B cell (primary cell): ENCODE measurements around the gene TENM3. TPM values are rescaled to one million over a fixed set of nuclear protein-coding genes. Genes with fewer than 3 reads are reported as not detected.

Experiments
- ATAC-seq: fragments of 200-7000 bp; cut with Tn5 transposase; one replicate; pipeline ENCODE4 v1.10.0; 2021; ENCODE audit warnings: low read depth, mild to moderate bottlenecking, moderate number of reproducible peaks, moderate library complexity
- CTCF ChIA-PET: fragments of 350-600 bp; sonication (Branson Sonifier 250); formaldehyde crosslinking; loops from one replicate; lab custom pipeline; 2021; ENCODE audit warnings: antibody characterized with exemption, inconsistent platforms; lab: Charles Lee
- POLR2A ChIA-PET: fragments of 350-600 bp; sonication (Branson Sonifier 250); formaldehyde crosslinking; loops from one replicate; lab custom pipeline; 2021; ENCODE audit warnings: antibody characterized with exemption; lab: Charles Lee
- DNase-seq: peaks from one replicate; pipeline ENCODE4 v3.0.0; 2013
- H2AFZ ChIP-seq: 2 replicates; pipeline ENCODE4 v1.6.1; 2012; ENCODE audit warnings: mild to moderate bottlenecking, low read depth, low read length; ENCODE audit not compliant: insufficient read depth, poor library complexity, severe bottlenecking
- H3K27ac ChIP-seq, 2 donors: 1 replicate in 1 of 2; 2 replicates in 1 of 2; pipeline ENCODE4 v1.5.1; 2012 to 2013; ENCODE audit warnings: low read length in 2 of 2, mild to moderate bottlenecking in 2 of 2, moderate library complexity in 1 of 2
- H3K27me3 ChIP-seq, 4 experiments: fragments of 200-600 bp in 1 of 4; sonication (generic) in 1 of 4; replicated peaks in 1 of 4; 1 replicate in 2 of 4; 2 replicates in 2 of 4; pipeline versions ENCODE4 v1.6.1 to v1.7.0; 2013 to 2016; ENCODE audit warnings: low read length in 3 of 4, mild to moderate bottlenecking in 2 of 4, mixed read lengths in 1 of 4, moderate library complexity in 1 of 4; ENCODE audit not compliant: insufficient read depth in 4 of 4, control insufficient read depth in 3 of 4; ENCODE audit errors: control extremely low read depth in 1 of 4
- H3K36me3 ChIP-seq, 2 experiments: replicated peaks in 1 of 2; 1 replicate in 1 of 2; 2 replicates in 1 of 2; pipeline versions ENCODE4 v1.6.1 to v1.7.1; 2013; ENCODE audit warnings: low read length in 1 of 2; ENCODE audit not compliant: insufficient read depth in 2 of 2, control insufficient read depth in 1 of 2; ENCODE audit errors: control extremely low read depth in 1 of 2, extremely low read depth in 1 of 2
- H3K4me1 ChIP-seq, 2 donors: fragments of 200-600 bp in 1 of 2; sonication (generic) in 1 of 2; 1 replicate in 1 of 2; 2 replicates in 1 of 2; pipeline versions ENCODE4 v1.5.1 to v1.6.1; 2013 to 2017; ENCODE audit warnings: low read length in 2 of 2; ENCODE audit not compliant: control insufficient read depth in 2 of 2, insufficient read depth in 2 of 2
- H3K4me2 ChIP-seq: replicated peaks from 2 replicates; pipeline ENCODE3; 2012; ENCODE audit warnings: mild to moderate bottlenecking, low read depth, low read length; ENCODE audit not compliant: poor library complexity, severe bottlenecking
- H3K4me3 ChIP-seq, 5 experiments: fragments of 200-600 bp in 1 of 5; sonication (generic) in 1 of 5; 1 replicate in 3 of 5; 2 replicates in 2 of 5; pipeline versions ENCODE4 v1.5.1 to v1.7.0; 2011 to 2016; ENCODE audit warnings: low read length in 4 of 5, mild to moderate bottlenecking in 4 of 5, low read depth in 2 of 5, control low read depth in 1 of 5, moderate library complexity in 1 of 5; ENCODE audit not compliant: insufficient read depth in 1 of 5; ENCODE audit errors: control extremely low read depth in 1 of 5, extremely low read depth in 1 of 5
- H3K79me2 ChIP-seq: fragments of 200-600 bp; sonication (generic); one replicate; pipeline ENCODE4 v1.6.0; 2016; ENCODE audit warnings: low read length; ENCODE audit not compliant: control insufficient read depth, insufficient read depth
- H3K9ac ChIP-seq: fragments of 200-600 bp; sonication (generic); 2 replicates; pipeline ENCODE4 v1.6.1; 2017; ENCODE audit warnings: mild to moderate bottlenecking, low read length, moderate library complexity
- H3K9me3 ChIP-seq, 3 donors: one replicate each; pipeline versions ENCODE4 v1.6.1 to v1.7.1; 2013; ENCODE audit warnings: low read length in 2 of 3; ENCODE audit not compliant: control insufficient read depth in 2 of 3, insufficient read depth in 1 of 3; ENCODE audit errors: control extremely low read depth in 1 of 3
- H4K20me1 ChIP-seq: 2 replicates; pipeline ENCODE4 v1.6.0; 2012; ENCODE audit warnings: mild to moderate bottlenecking, low read length; ENCODE audit not compliant: insufficient read depth, control insufficient read depth, poor library complexity, severe bottlenecking
- H3K27ac Mint-ChIP-seq: one replicate; pipeline ENCODE4 v1.8.0; 2021; ENCODE audit warnings: mixed read lengths
- H3K27me3 Mint-ChIP-seq: one replicate; pipeline ENCODE4 v1.8.0; 2021; ENCODE audit warnings: mixed read lengths
- H3K4me1 Mint-ChIP-seq: one replicate; pipeline ENCODE4 v1.8.0; 2021; ENCODE audit warnings: mixed read lengths
- H3K4me3 Mint-ChIP-seq: one replicate; pipeline ENCODE4 v1.8.0; 2021; ENCODE audit warnings: mixed read lengths
- H3K9me3 Mint-ChIP-seq: one replicate; pipeline ENCODE4 v1.8.0; 2022; ENCODE audit warnings: mixed read lengths; ENCODE audit not compliant: insufficient read depth
- CTCF ChIP-seq: fragments of 200-600 bp; IDR thresholded peaks from one replicate; pipeline ENCODE4 v1.8.0; 2022; ENCODE audit warnings: antibody characterized with exemption, mild to moderate bottlenecking
- EZH2 ChIP-seq: IDR thresholded peaks from 2 replicates; pipeline ENCODE4 v1.6.1; 2012; ENCODE audit warnings: borderline replicate concordance, low read depth, mild to moderate bottlenecking, moderate library complexity, low read length; ENCODE audit not compliant: insufficient read depth, poor library complexity, severe bottlenecking
- WGBS: methylation state at CpG from one replicate; pipeline ENCODE4 v1.1.5; 2013; ENCODE audit warnings: missing lambda C conversion rate; ENCODE audit not compliant: insufficient coverage; 5-methylcytosine and 5-hydroxymethylcytosine counted together
- intact Hi-C: fragments of 100-400 bp; cut with micrococcal nuclease; formaldehyde crosslinking; loops from one replicate; pipeline ENCODE4 v1.10.0; 2022
- polyA plus RNA-seq: library from polyadenylated mRNA; depleted of rRNA; stranded (reverse); fragments of >200 nt; gene quantifications from 2 replicates; pipeline ENCODE4 v1.2.3, GENCODE V29; 2012
- total RNA-seq, 2 donors: library from RNA; stranded (reverse); fragments of 120-200 nt in 1 of 2; gene quantifications; 1 replicate in 1 of 2; 2 replicates in 1 of 2; pipeline versions ENCODE4 v1.2.3 to v1.2.4, GENCODE V29; 2013 to 2022

TENM3 gene
- total and polyA plus RNA-seq, 2 donors (not counting 1 experiment from before 2014, with no cell fraction given), result not detected

GRCh38 chr4:182286035-182286434, 42.8 kb downstream of the TENM3 start:
- no CpG with 5 or more reads among the region's 3 CpGs for WGBS
- no peak overlapping the region for H3K9ac ChIP-seq
- CTCF ChIA-PET, result no interaction called here
- H4K20me1 ChIP-seq, result no peaks in the 10 kb centered on the region
- TF ChIP-seq EZH2 (no peak), CTCF (no peak)
- Mint-ChIP-seq H3K27me3 (no peaks in the 10 kb centered on the region), H3K4me1 (no peaks in the 10 kb centered on the region), H3K27ac (no peak overlapping the region), H3K4me3 (no peak overlapping the region), H3K9me3 (no peaks in the 10 kb centered on the region)
- H2AFZ ChIP-seq, result no peak overlapping the region
- intact Hi-C loops, result no loop called here
- no peaks in the 10 kb centered on the region for H3K36me3 ChIP-seq
- no peaks in the 10 kb centered on the region for H3K27me3 ChIP-seq
- peaks cover 0 to 19% (median 0%) of the 10 kb centered on the region in 3 donors for H3K9me3 ChIP-seq
- ATAC-seq (no peak), DNase-seq (no peak)
- H3K27ac ChIP-seq, result no peak overlapping the region
- POLR2A ChIA-PET, result no interaction called here
- no peak overlapping the region for H3K4me3 ChIP-seq
- H3K79me2 ChIP-seq, result no peaks in the 10 kb centered on the region
- H3K4me1 ChIP-seq, result no peaks in the 10 kb centered on the region
- no peak overlapping the region for H3K4me2 ChIP-seq

- POLR2A ChIA-PET, result no interaction called here
- Histone ChIP-seq H3K79me2 (no peaks in the 10 kb centered on the region), H2AFZ (no peak overlapping the region), H3K36me3 (no peaks in the 10 kb centered on the region), H3K4me3 (no peak overlapping the region), H3K9me3 (peaks cover 0 to 19% (median 0%) of the 10 kb centered on the region in 3 donors), H3K4me1 (no peaks in the 10 kb centered on the region), H3K4me2 (no peak overlapping the region), H3K27ac (no peak overlapping the region), H4K20me1 (no peaks in the 10 kb centered on the region), H3K27me3 (no peaks in the 10 kb centered on the region), H3K9ac (no peak overlapping the region)
- WGBS, result 98% methylated on average over 6 of the region's 7 CpGs
- H3K9me3 Mint-ChIP-seq, result no peaks in the 10 kb centered on the region
- ATAC-seq (no peak), DNase-seq (no peak)
- CTCF ChIA-PET, result no interaction called here
- no peak overlapping the region for H3K4me3 Mint-ChIP-seq
- intact Hi-C loops, result no loop called here
- no peaks in the 10 kb centered on the region for H3K27me3 Mint-ChIP-seq
- TF ChIP-seq EZH2, result no peak
- no peak for TF ChIP-seq CTCF
- H3K4me1 Mint-ChIP-seq, result no peaks in the 10 kb centered on the region
- H3K27ac Mint-ChIP-seq, result no peak overlapping the region
Observed at GRCh38 chr4:182286931-182287330, 43.7 kb downstream of the TENM3 start.
